Peyer's patch (tissue), 4 donors: ENCODE results near the gene PIGV. TPM values are rescaled to one million over a fixed set of nuclear protein-coding genes. Genes with fewer than 3 reads are reported as not detected.

Experiments
- DNase-seq, 3 donors: peaks; one replicate each; pipeline ENCODE4 v3.0.0-alpha.2; 2017 to 2019
- H3K27ac ChIP-seq, 4 donors: fragments of 200-600 bp; sonication (generic); one replicate each; pipeline ENCODE4 v1.5.1; 2016 to 2019
- H3K27me3 ChIP-seq, 2 donors: fragments of 200-600 bp; sonication (generic); one replicate each; pipeline ENCODE4 v1.5.1; 2019
- H3K36me3 ChIP-seq, 3 donors: fragments of 200-600 bp; sonication (generic); one replicate each; pipeline ENCODE4 v1.5.1; 2016 to 2019
- H3K4me1 ChIP-seq, 4 donors: fragments of 200-600 bp; sonication (generic); one replicate each; pipeline ENCODE4 v1.5.1; 2016 to 2019
- H3K4me3 ChIP-seq, 4 donors: fragments of 200-600 bp; sonication (generic); 1 replicate in 3 of 4; 2 replicates in 1 of 4; pipeline ENCODE4 v1.5.1; 2016 to 2019; ENCODE audit warnings: mild to moderate bottlenecking in 1 of 4
- H3K9me3 ChIP-seq, 4 donors: fragments of 200-600 bp; sonication (generic); one replicate each; pipeline ENCODE4 v1.5.1; 2016 to 2019; ENCODE audit warnings: mild to moderate bottlenecking in 1 of 4
- CTCF ChIP-seq, 6 experiments: fragments of 450-650 bp in 4 of 6; fragments of 200-600 bp in 2 of 6; sonication (generic) in 1 of 6; IDR thresholded peaks; one replicate each; pipeline ENCODE4 v1.5.1; 2017 to 2019; ENCODE audit warnings: antibody characterized with exemption in 6 of 6, mild to moderate bottlenecking in 3 of 6, moderate library complexity in 1 of 6
- POLR2A ChIP-seq, 2 donors: fragments of 450-650 bp; IDR thresholded peaks; one replicate each; pipeline ENCODE4 v1.5.1; 2017; ENCODE audit warnings: antibody characterized with exemption in 2 of 2, mild to moderate bottlenecking in 2 of 2, moderate library complexity in 2 of 2
- total RNA-seq, 4 donors: library from RNA; depleted of rRNA; stranded (reverse); fragments of >200 nt; gene quantifications; one replicate each; pipeline ENCODE4 v1.1.0, GENCODE V29; 2016

Gene PIGV
- total RNA-seq, 4 donors from 2014 or later, result 9.9 to 24.5 (median 18.1) TPM

GRCh38 chr1:26826261-26827105 lies 38.7 kb downstream of the PIGV start, which contains the start of gene ZDHHC18:
Gene ZDHHC18, plus strand, starts transcription at chr1:26826688. Its CDS starts 117 bp downstream, at chr1:26826805.
- Histone ChIP-seq H3K9me3 (no peaks in the 10 kb centered on the region), H3K27me3 (no peaks in the 10 kb centered on the region), H3K4me1 (peaks cover 3 to 39% (median 15%) of the 10 kb centered on the region in 4 donors), H3K27ac (peak within 1 kb of the TSS; percentile 73 to 87 (median 83)), H3K4me3 (peak within 1 kb of the TSS; percentile 68 to 93 (median 84)), H3K36me3 (no peaks in the 10 kb centered on the region)
- TF ChIP-seq POLR2A (IDR thresholded peaks at IDR 0.05), result peak in 1 of 2 donors; percentile 51
- TF ChIP-seq CTCF (IDR thresholded peaks at IDR 0.05), result peak; percentile 35 to 92 (median 62)
- DNase-seq, result peak; percentile 67 to 85 (median 80)

- peak overlapping the region; percentile 70 to 87 (median 80) for H3K27ac ChIP-seq
- H3K4me3 ChIP-seq, result peak overlapping the region; percentile 68 to 93 (median 84)
- no peak for TF ChIP-seq POLR2A (IDR thresholded peaks at IDR 0.05)
- TF ChIP-seq CTCF (IDR thresholded peaks at IDR 0.05), result no peak
- H3K9me3 ChIP-seq, result no peaks in the 10 kb centered on the region
- peaks cover 3 to 39% (median 15%) of the 10 kb centered on the region in 4 donors for H3K4me1 ChIP-seq
- no peak for DNase-seq
- peaks cover 0 to 3% (median 0%) of the 10 kb centered on the region in 3 donors for H3K36me3 ChIP-seq
- H3K27me3 ChIP-seq, result no peaks in the 10 kb centered on the region
Observed at GRCh38 chr1:26827106-26827604, 39.4 kb downstream of the PIGV start.

GRCh38 chr1:26827663-26828062 lies 39.9 kb downstream of the PIGV start:
- H3K27me3 ChIP-seq, result no peaks in the 10 kb centered on the region
- H3K4me3 ChIP-seq, result peak overlapping the region; percentile 68 to 93 (median 84)
- TF ChIP-seq POLR2A (IDR thresholded peaks at IDR 0.05), result no peak
- no peak for TF ChIP-seq CTCF (IDR thresholded peaks at IDR 0.05)
- peaks cover 0 to 8% (median 0%) of the 10 kb centered on the region in 3 donors for H3K36me3 ChIP-seq
- peak overlapping the region; percentile 70 to 87 (median 80) for H3K27ac ChIP-seq
- DNase-seq, result no peak
- peaks cover 3 to 39% (median 15%) of the 10 kb centered on the region in 4 donors for H3K4me1 ChIP-seq
- no peaks in the 10 kb centered on the region for H3K9me3 ChIP-seq

GRCh38 chr1:26828411-26828991 lies 40.8 kb downstream of the PIGV start:
- peak in 2 of 3 donors; percentile 51 to 62 for DNase-seq
- TF ChIP-seq POLR2A (IDR thresholded peaks at IDR 0.05) (no peak), CTCF (IDR thresholded peaks at IDR 0.05) (no peak)
- H3K36me3 ChIP-seq, result peaks cover 0 to 16% (median 0%) of the 10 kb centered on the region in 3 donors
- peak overlapping the region in 3 of 4 donors; percentile 21 to 87 (median 73) for H3K27ac ChIP-seq
- no peaks in the 10 kb centered on the region for H3K9me3 ChIP-seq
- H3K4me1 ChIP-seq, result peaks cover 3 to 39% (median 20%) of the 10 kb centered on the region in 4 donors
- H3K27me3 ChIP-seq, result no peaks in the 10 kb centered on the region
- H3K4me3 ChIP-seq, result peak overlapping the region in 2 of 4 donors; percentile 6 to 93

- H3K27me3 ChIP-seq, result no peaks in the 10 kb centered on the region
- peak overlapping the region in 3 of 4 donors; percentile 21 to 87 (median 73) for H3K27ac ChIP-seq
- TF ChIP-seq CTCF (IDR thresholded peaks at IDR 0.05) (no peak), POLR2A (IDR thresholded peaks at IDR 0.05) (no peak)
- H3K4me3 ChIP-seq, result no peak overlapping the region
- peaks cover 3 to 39% (median 24%) of the 10 kb centered on the region in 4 donors for H3K4me1 ChIP-seq
- DNase-seq, result no peak
- no peaks in the 10 kb centered on the region for H3K9me3 ChIP-seq
- H3K36me3 ChIP-seq, result peaks cover 0 to 25% (median 0%) of the 10 kb centered on the region in 3 donors
Observed at GRCh38 chr1:26829184-26829911, 41.6 kb downstream of the PIGV start.
